ENCODE measurements around the gene OCSTAMP.

The OCSTAMP gene

DNA sequence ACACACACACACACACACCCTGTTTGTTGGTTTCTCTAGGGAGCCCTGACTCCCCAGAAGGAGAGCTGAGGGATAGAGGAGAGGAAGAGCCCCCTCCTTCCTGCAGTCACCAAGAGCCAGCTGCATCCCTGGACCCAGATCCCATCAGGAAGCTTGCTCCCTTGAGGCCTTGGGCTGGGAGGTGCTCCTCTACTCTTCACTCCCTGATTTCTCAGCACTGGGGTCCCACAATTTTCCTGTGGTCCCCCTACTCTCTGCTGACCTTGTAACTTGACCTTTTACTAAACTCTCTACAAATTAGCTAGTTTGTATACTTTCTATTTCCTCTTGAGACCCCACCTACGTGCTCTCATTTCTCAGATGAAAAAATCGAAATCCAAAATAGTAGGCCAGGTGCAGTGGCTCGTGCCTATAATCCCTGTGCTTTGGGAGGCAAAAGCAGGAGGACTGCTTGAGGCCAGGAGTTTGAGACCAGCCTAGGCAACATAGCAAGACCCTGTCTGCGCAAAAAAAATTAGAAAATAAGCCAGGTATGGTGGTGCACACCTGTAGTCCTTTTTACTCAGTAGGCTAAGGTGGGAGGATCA, 5.0 kb upstream of the OCSTAMP start:
- Histone ChIP-seq H3K27me3 (ENCODE audit: insufficient read depth, poor library complexity, severe bottlenecking) (no peaks in the 10 kb centered on the region), H3K27ac (replicated peaks) (no peak overlapping the region)

DNA sequence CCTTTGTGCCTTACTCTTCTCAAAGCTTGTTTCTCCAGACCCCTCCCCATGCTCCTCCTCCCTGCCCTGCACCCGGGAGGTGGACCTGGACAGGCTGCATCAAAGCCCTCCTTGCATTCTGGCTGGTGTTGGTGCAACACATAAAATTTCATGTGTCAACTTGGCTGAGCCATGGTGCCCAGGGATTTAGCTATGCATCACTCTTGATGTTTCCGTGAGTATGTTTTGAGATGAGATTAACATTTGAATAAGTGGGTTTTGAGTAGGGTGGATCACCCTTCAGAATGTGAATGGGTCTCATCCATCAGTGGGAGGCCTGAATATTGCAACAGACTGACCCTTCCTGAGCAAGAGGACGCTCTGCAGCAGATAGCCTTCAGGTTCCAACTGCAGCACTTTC, 4.4 kb upstream of the OCSTAMP start:
- no peaks in the 10 kb centered on the region for H3K27me3 ChIP-seq (ENCODE audit: insufficient read depth, poor library complexity, severe bottlenecking)
- no peak for DNase-seq (ENCODE audit: low read depth in 1 of 2, low spot score in 1 of 2)
- TF ChIP-seq REST (IDR thresholded peaks at IDR 0.05; ENCODE audit: insufficient replicate concordance, low read depth) (no peak), GABPA (IDR thresholded peaks at IDR 0.05; ENCODE audit: low read depth) (no peak), POLR2AphosphoS5 (IDR thresholded peaks at IDR 0.05; ENCODE audit: low read depth) (no peak), SPI1 (IDR thresholded peaks at IDR 0.05; ENCODE audit: borderline replicate concordance, low read depth) (no peak), CTCF (IDR thresholded peaks at IDR 0.05; ENCODE audit: insufficient read depth, low read length) (no peak)
- no peak overlapping the region for H3K4me3 ChIP-seq (replicated peaks; ENCODE audit: insufficient read depth, low read length)
- no peak overlapping the region for H3K27ac ChIP-seq (replicated peaks)

More for the DNA sequence above, 5.0 kb upstream of the OCSTAMP start:
- no peak for DNase-seq (ENCODE audit: low read depth in 1 of 2, low spot score in 1 of 2)
- no peak overlapping the region for H3K4me3 ChIP-seq (replicated peaks; ENCODE audit: insufficient read depth, low read length)
- TF ChIP-seq POLR2AphosphoS5 (IDR thresholded peaks at IDR 0.05; ENCODE audit: low read depth) (no peak), SPI1 (IDR thresholded peaks at IDR 0.05; ENCODE audit: borderline replicate concordance, low read depth) (no peak), REST (IDR thresholded peaks at IDR 0.05; ENCODE audit: insufficient replicate concordance, low read depth) (no peak), GABPA (IDR thresholded peaks at IDR 0.05; ENCODE audit: low read depth) (no peak), CTCF (IDR thresholded peaks at IDR 0.05; ENCODE audit: insufficient read depth, low read length) (no peak)

DNA sequence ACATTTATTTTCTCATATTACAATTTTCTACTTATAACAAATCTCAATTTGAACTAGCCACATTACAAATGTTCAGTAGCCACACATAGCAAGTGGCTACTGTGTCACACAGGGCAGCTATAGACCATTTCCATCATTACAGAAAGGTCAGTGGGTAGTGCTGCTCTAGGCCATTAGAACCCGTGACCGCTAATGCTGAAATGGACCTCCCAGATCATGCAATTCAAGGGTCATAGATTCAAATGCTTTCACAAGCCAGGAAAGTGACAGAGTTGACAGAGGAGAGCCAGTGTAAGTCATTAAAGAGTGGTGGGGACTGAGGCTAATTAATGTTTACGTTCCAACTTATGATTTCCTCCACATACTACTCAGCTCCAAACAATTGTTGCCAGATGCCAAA, 3.5 kb upstream of the OCSTAMP start:
- TF ChIP-seq POLR2AphosphoS5 (IDR thresholded peaks at IDR 0.05; ENCODE audit: low read depth), result no peak
- TF ChIP-seq SPI1 (IDR thresholded peaks at IDR 0.05; ENCODE audit: borderline replicate concordance, low read depth), result no peak
- TF ChIP-seq GABPA (IDR thresholded peaks at IDR 0.05; ENCODE audit: low read depth), result no peak
- TF ChIP-seq CTCF (IDR thresholded peaks at IDR 0.05; ENCODE audit: insufficient read depth, low read length), result no peak
- TF ChIP-seq REST (IDR thresholded peaks at IDR 0.05; ENCODE audit: insufficient replicate concordance, low read depth), result no peak
- H3K27ac ChIP-seq (replicated peaks), result no peak overlapping the region
- H3K4me3 ChIP-seq (replicated peaks; ENCODE audit: insufficient read depth, low read length), result no peak overlapping the region
- no peaks in the 10 kb centered on the region for H3K27me3 ChIP-seq (ENCODE audit: insufficient read depth, poor library complexity, severe bottlenecking)
- no peak for DNase-seq (ENCODE audit: low read depth in 1 of 2, low spot score in 1 of 2)
